ENCODE measurements around the gene BNC1. TPM values are rescaled to one million over a fixed set of nuclear protein-coding genes. Genes with fewer than 3 reads are reported as not detected.
A peak's percentile ranks its signal among the peaks of the same experiment; 100 is the strongest.
"Not testable (repeated sequence)": the region's sequence is repeated elsewhere in the genome, so short reads cannot be mapped to it uniquely, and the experiment has no call there.

BNC1 gene
- total RNA-seq, 1 experiment from 2014 or later: not detected

DNA sequence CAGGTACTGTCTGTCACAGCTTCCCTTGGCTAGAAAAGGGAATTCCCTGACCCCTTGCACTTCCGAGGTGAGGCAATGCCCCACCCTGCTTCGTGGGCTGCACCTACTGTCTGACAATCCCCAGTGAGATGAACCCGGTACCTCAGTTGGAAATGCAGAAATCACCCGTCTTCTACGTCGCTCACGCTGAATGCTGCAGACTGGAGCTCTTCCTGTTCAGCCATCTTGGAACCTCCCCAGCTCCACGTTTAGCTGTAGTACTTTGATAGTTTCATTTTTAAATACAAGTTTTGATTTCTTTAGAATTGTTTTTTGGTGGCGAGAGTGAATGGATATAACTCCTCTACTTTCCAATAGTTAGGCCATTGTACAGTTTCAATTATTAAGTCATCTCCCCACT, 59.0 kb downstream of the BNC1 start:
- H3K36me3 Mint-ChIP-seq (ENCODE audit: insufficient read depth, unreplicated experiment): no peaks in the 10 kb centered on the region
- no peaks in the 10 kb centered on the region for H3K27me3 Mint-ChIP-seq (ENCODE audit: unreplicated experiment)
- TF ChIP-seq CTCF (IDR thresholded peaks at IDR 0.05; ENCODE audit: unreplicated experiment): no peak
- H3K9me3 Mint-ChIP-seq (ENCODE audit: low read depth, unreplicated experiment): peaks cover 3% of the 10 kb centered on the region
- intact Hi-C loops (cut with micrococcal nuclease; ENCODE audit: unreplicated experiment): no loop called here
- peaks cover 11% of the 10 kb centered on the region for H3K4me1 Mint-ChIP-seq (ENCODE audit: low read depth, unreplicated experiment)
- DNase-seq: peak; percentile 15
- H3K27ac Mint-ChIP-seq (ENCODE audit: unreplicated experiment): peak overlapping the region; percentile 66
- peak overlapping the region; percentile 66 for H3K4me3 Mint-ChIP-seq (ENCODE audit: low read depth, unreplicated experiment)
- no TSS peak for BruUV-seq (replicated peaks)
- CTCF ChIA-PET: interaction anchor here (0.9 to 1.0 kb wide), 3 partner anchors 13 to 158 kb away, joined by 3 read pairs; partner anchors contain the start of gene BTBD1

DNA sequence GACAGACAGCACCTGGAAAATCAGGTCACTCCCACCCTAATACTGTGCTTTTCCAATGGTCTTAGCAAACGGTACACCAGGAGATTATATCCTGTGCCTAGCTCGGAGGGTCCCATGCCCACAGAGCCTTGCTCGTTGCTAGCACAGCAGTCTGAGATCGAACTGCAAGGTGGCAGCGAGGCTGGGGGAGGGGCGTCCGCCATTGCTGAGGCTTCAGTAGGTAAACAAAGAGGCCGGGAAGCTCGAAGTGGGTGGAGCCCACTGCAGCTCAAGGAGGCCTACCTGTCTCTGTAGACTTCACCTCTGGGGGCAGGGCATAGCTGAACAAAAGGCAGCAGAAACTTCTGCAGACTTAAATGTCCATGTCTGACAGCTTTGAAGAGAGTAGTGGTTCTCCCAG, 62.7 kb downstream of the BNC1 start:
- H3K36me3 Mint-ChIP-seq (ENCODE audit: insufficient read depth, unreplicated experiment); H3K27ac Mint-ChIP-seq (ENCODE audit: unreplicated experiment); intact Hi-C loops (cut with micrococcal nuclease; ENCODE audit: unreplicated experiment); BruUV-seq (replicated peaks); CTCF ChIA-PET; H3K27me3 Mint-ChIP-seq (ENCODE audit: unreplicated experiment); H3K9me3 Mint-ChIP-seq (ENCODE audit: low read depth, unreplicated experiment); H3K4me3 Mint-ChIP-seq (ENCODE audit: low read depth, unreplicated experiment); DNase-seq: not testable (repeated sequence)
- peaks cover 11% of the 10 kb centered on the region for H3K4me1 Mint-ChIP-seq (ENCODE audit: low read depth, unreplicated experiment)

- Mint-ChIP-seq H3K4me1 (ENCODE audit: low read depth, unreplicated experiment) (no peaks in the 10 kb centered on the region), H3K27me3 (ENCODE audit: unreplicated experiment) (no peaks in the 10 kb centered on the region), H3K9me3 (ENCODE audit: low read depth, unreplicated experiment) (peaks cover 5% of the 10 kb centered on the region), H3K4me3 (ENCODE audit: low read depth, unreplicated experiment) (no peak overlapping the region), H3K27ac (ENCODE audit: unreplicated experiment) (no peak overlapping the region), H3K36me3 (ENCODE audit: insufficient read depth, unreplicated experiment) (no peaks in the 10 kb centered on the region)
- no peak for TF ChIP-seq CTCF (IDR thresholded peaks at IDR 0.05; ENCODE audit: unreplicated experiment)
- no peak for DNase-seq
- no TSS peak for BruUV-seq (replicated peaks)
- CTCF ChIA-PET: no interaction called here
- intact Hi-C loops (cut with micrococcal nuclease; ENCODE audit: unreplicated experiment): no loop called here
These were observed 65.4 kb downstream of the BNC1 start for GRCh38 chr15:83219026-83219425.

GRCh38 chr15:83215306-83215705, 69.2 kb downstream of the BNC1 start:
- Mint-ChIP-seq H3K4me3 (ENCODE audit: low read depth, unreplicated experiment) (no peak overlapping the region), H3K36me3 (ENCODE audit: insufficient read depth, unreplicated experiment) (no peaks in the 10 kb centered on the region), H3K27ac (ENCODE audit: unreplicated experiment) (no peak overlapping the region), H3K9me3 (ENCODE audit: low read depth, unreplicated experiment) (peaks cover 2% of the 10 kb centered on the region), H3K4me1 (ENCODE audit: low read depth, unreplicated experiment) (no peaks in the 10 kb centered on the region), H3K27me3 (ENCODE audit: unreplicated experiment) (no peaks in the 10 kb centered on the region)
- BruUV-seq (replicated peaks): no TSS peak
- intact Hi-C loops (cut with micrococcal nuclease; ENCODE audit: unreplicated experiment): no loop called here
- TF ChIP-seq CTCF (IDR thresholded peaks at IDR 0.05; ENCODE audit: unreplicated experiment): no peak
- DNase-seq: no peak
- CTCF ChIA-PET: no interaction called here

DNA sequence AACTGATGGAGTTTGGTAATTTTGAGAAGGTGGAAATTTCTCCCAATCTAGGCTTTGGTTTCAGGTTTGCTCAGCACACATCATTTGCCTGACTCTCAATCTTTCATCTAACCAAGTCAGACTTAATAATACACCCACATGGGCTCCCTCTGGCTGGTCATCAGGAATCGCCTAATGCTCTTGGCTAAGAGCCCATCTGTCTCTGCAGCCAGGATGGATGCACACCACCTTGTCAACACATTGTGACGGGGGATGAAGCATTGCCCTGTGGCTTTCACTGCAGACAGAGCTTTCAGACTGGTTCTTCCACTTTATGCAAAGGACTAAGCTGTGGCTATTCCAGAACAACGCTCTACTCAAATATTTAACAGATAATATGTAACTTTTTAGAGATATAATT, 73.8 kb downstream of the BNC1 start:
- Mint-ChIP-seq H3K27me3 (ENCODE audit: unreplicated experiment) (no peaks in the 10 kb centered on the region), H3K4me1 (ENCODE audit: low read depth, unreplicated experiment) (peaks cover 9% of the 10 kb centered on the region), H3K4me3 (ENCODE audit: low read depth, unreplicated experiment) (no peak overlapping the region), H3K36me3 (ENCODE audit: insufficient read depth, unreplicated experiment) (peaks cover 13% of the 10 kb centered on the region), H3K27ac (ENCODE audit: unreplicated experiment) (no peak overlapping the region), H3K9me3 (ENCODE audit: low read depth, unreplicated experiment) (peaks cover 2% of the 10 kb centered on the region)
- CTCF ChIA-PET: interaction anchor here (0.6 to 1.1 kb wide), 4 partner anchors 15 to 144 kb away, joined by 3 to 5 read pairs (median 3); partner anchors contain the start of gene BTBD1
- intact Hi-C loops (cut with micrococcal nuclease; ENCODE audit: unreplicated experiment): no loop called here
- BruUV-seq (replicated peaks): no TSS peak
- no peak for TF ChIP-seq CTCF (IDR thresholded peaks at IDR 0.05; ENCODE audit: unreplicated experiment)
- peak; percentile 68 for DNase-seq

Measured in Calu3 (cell line).